ENCODE results near the gene PHYKPL. TPM values are rescaled to one million over a fixed set of nuclear protein-coding genes. Genes with fewer than 3 reads are reported as not detected.

Gene PHYKPL
- total RNA-seq, 4 donors from 2014 or later = 25.0 to 54.6 (median 33.7) TPM

DNA sequence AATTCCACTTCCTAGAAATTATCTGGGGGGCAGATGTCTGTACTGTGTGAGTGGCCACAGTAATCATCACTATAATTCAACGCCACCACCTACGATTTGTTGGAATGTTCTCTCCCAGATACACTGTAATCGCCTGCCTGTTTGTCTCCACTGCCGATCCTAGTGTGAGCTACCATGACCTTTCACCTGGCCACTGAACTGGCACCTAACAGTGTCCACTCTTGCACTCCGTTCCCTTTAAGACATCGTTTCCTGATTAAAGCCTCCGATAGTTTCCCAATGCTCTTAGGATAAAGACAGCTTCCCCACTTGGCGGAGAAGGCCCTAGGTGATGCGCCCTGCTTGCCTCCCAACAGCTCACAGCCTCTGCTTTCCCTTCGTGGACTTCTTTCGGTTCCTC, 4.0 kb downstream of the PHYKPL start:
- no peaks in the 10 kb centered on the region for H3K27me3 ChIP-seq
- intact Hi-C loops (cut with DNase I; ENCODE audit: low total_unique reads) = no loop called here
- no peak overlapping the region for H3K4me3 ChIP-seq
- in situ Hi-C loops (cut with MboI; ENCODE audit: low sequenced_read_pairs in 4 of 4) = no loop called here
- H3K27ac ChIP-seq = peak overlapping the region; percentile 35 to 87 (median 60)
- peaks cover 0 to 51% of the 10 kb centered on the region in 2 donors for H3K36me3 ChIP-seq
- ATAC-seq (no peak), DNase-seq (no peak)
- no peak for TF ChIP-seq POLR2A (IDR thresholded peaks at IDR 0.05)
- TF ChIP-seq, protein P1, sequence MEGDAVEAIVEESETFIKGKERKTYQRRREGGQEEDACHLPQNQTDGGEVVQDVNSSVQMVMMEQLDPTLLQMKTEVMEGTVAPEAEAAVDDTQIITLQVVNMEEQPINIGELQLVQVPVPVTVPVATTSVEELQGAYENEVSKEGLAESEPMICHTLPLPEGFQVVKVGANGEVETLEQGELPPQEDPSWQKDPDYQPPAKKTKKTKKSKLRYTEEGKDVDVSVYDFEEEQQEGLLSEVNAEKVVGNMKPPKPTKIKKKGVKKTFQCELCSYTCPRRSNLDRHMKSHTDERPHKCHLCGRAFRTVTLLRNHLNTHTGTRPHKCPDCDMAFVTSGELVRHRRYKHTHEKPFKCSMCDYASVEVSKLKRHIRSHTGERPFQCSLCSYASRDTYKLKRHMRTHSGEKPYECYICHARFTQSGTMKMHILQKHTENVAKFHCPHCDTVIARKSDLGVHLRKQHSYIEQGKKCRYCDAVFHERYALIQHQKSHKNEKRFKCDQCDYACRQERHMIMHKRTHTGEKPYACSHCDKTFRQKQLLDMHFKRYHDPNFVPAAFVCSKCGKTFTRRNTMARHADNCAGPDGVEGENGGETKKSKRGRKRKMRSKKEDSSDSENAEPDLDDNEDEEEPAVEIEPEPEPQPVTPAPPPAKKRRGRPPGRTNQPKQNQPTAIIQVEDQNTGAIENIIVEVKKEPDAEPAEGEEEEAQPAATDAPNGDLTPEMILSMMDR (IDR thresholded peaks at IDR 0.05 in 4 of 5, conservative IDR thresholded peaks at IDR 0.05 in 1 of 5) = no peak
- H3K4me1 ChIP-seq = peaks cover 40 to 45% of the 10 kb centered on the region in 2 donors
- no peaks in the 10 kb centered on the region for H3K9me3 ChIP-seq

DNA sequence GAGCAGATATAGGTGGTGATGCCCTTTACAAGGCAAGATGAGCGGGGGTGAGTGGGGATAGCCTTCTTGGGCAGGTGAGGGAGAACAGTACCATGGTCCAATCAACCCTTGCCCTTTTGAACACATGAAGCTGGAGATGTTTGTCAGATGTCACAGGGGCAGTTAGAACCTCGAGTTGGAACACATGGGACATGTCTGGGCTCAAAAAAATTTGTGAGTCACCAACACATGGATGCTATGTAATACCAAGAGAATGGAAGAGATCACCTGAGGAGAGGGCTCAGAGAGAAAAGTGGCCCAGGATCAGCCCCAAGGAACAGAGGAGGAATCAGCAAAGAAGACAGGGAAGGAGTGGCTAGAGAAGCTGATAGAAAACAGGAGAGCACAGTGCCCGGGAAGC, 4.7 kb downstream of the PHYKPL start:
- ATAC-seq (peak; percentile 37 to 51), DNase-seq (peak in 1 of 2 donors; percentile 49)
- peaks cover 0 to 51% of the 10 kb centered on the region in 2 donors for H3K36me3 ChIP-seq
- no peaks in the 10 kb centered on the region for H3K9me3 ChIP-seq
- intact Hi-C loops (cut with DNase I; ENCODE audit: low total_unique reads) (no loop called here), in situ Hi-C loops (cut with MboI; ENCODE audit: low sequenced_read_pairs in 4 of 4) (no loop called here)
- peak overlapping the region; percentile 35 to 87 (median 60) for H3K27ac ChIP-seq
- no peak overlapping the region for H3K4me3 ChIP-seq
- TF ChIP-seq, protein P1 (IDR thresholded peaks at IDR 0.05 in 4 of 5, conservative IDR thresholded peaks at IDR 0.05 in 1 of 5) = no peak
- TF ChIP-seq POLR2A (IDR thresholded peaks at IDR 0.05) = no peak
- H3K4me1 ChIP-seq = peaks cover 35 to 43% of the 10 kb centered on the region in 2 donors
- no peaks in the 10 kb centered on the region for H3K27me3 ChIP-seq

DNA sequence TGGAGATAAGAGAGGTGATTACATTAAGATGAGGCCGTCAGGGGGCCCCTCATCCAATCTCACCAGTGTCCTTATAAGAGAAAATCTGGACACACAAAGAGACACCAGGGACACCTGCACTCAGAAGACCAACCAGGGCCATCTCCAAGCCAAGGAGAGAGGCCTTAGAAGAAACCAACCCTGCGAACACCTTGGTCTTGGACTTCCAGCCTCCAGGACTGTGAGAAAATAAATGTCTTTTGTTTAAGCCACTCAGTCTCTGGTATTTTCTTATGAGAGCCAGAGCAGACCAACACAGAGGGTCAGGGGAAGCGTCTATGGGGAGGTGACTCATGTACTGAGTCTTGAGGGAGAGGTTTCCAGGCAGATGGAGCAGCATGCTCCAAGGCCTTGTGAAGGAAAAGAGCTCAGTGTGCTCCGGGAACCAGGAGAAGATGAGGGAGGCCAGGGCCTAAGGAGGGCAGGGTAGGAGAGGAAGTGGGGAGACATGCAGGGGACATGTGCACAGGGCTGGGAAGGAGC, 5.4 kb downstream of the PHYKPL start:
- Histone ChIP-seq H3K4me1 (peaks cover 34 to 45% of the 10 kb centered on the region in 2 donors), H3K27me3 (no peaks in the 10 kb centered on the region), H3K36me3 (peaks cover 0 to 57% of the 10 kb centered on the region in 2 donors), H3K4me3 (no peak overlapping the region), H3K9me3 (no peaks in the 10 kb centered on the region), H3K27ac (peak overlapping the region; percentile 29 to 68 (median 31))
- DNase-seq = no peak
- no peak for ATAC-seq
- TF ChIP-seq, protein P1 (IDR thresholded peaks at IDR 0.05 in 4 of 5, conservative IDR thresholded peaks at IDR 0.05 in 1 of 5) = no peak
- no peak for TF ChIP-seq POLR2A (IDR thresholded peaks at IDR 0.05)
- in situ Hi-C loops (cut with MboI; ENCODE audit: low sequenced_read_pairs in 4 of 4) = no loop called here
- intact Hi-C loops (cut with DNase I; ENCODE audit: low total_unique reads) = no loop called here

DNA sequence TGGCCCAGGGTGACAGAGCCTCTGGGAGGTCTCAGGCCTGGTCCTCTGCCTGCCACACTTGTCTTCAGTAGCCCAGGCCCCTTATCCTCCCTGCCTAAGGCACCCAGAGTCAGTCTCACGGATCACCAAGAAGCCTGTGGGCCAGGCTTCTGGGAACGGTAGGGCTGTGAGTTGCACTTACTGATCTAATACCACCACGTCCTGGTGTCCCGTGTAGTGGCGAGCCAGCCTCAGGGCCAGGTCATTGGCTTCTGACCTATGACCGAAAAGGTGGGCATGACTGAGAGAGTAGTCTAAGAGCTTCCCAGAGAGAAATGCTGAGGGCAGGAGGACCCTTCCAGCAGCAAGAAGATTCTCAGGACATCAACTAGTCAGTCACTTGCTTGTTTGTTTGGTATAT, 7.4 kb downstream of the PHYKPL start:
- H3K36me3 ChIP-seq = peaks cover 0 to 69% of the 10 kb centered on the region in 2 donors
- H3K27me3 ChIP-seq = no peaks in the 10 kb centered on the region
- intact Hi-C loops (cut with DNase I; ENCODE audit: low total_unique reads) = no loop called here
- peaks cover 27 to 37% of the 10 kb centered on the region in 2 donors for H3K4me1 ChIP-seq
- no peak for DNase-seq
- in situ Hi-C loops (cut with MboI; ENCODE audit: low sequenced_read_pairs in 4 of 4) = no loop called here
- no peak for ATAC-seq
- no peak overlapping the region for H3K4me3 ChIP-seq
- no peak for TF ChIP-seq POLR2A (IDR thresholded peaks at IDR 0.05)
- TF ChIP-seq, protein P1 (IDR thresholded peaks at IDR 0.05 in 4 of 5, conservative IDR thresholded peaks at IDR 0.05 in 1 of 5) = no peak
- no peak overlapping the region for H3K27ac ChIP-seq
- H3K9me3 ChIP-seq = no peaks in the 10 kb centered on the region

DNA sequence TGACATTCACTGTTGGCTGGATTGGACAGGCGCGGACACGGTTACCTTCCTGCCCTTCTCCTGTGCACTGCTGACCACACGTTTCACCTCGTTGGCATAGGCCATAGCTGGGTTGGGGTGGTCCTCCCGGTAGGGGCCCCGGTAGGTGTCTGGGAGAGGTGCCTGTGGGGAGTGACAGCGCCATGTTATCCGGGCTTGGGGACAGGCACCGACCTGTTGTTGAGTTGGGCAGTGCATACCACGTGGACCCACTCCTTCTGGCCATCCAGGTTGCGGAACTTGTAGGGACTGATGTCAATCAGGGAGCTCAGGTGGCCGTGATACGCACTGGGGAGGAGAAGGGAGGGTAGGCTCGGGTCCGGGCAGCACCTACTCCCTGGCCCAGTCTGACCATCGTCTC, 8.2 kb downstream of the PHYKPL start:
- in situ Hi-C loops (cut with MboI; ENCODE audit: low sequenced_read_pairs in 4 of 4) (no loop called here), intact Hi-C loops (cut with DNase I; ENCODE audit: low total_unique reads) (no loop called here)
- Histone ChIP-seq H3K36me3 (peaks cover 0 to 67% of the 10 kb centered on the region in 2 donors), H3K4me3 (no peak overlapping the region), H3K4me1 (peaks cover 19 to 30% of the 10 kb centered on the region in 2 donors), H3K27me3 (no peaks in the 10 kb centered on the region), H3K27ac (peak overlapping the region in 2 of 4 donors; percentile 80 to 82), H3K9me3 (no peaks in the 10 kb centered on the region)
- DNase-seq = no peak
- no peak for TF ChIP-seq POLR2A (IDR thresholded peaks at IDR 0.05)
- TF ChIP-seq, protein P1 (IDR thresholded peaks at IDR 0.05 in 4 of 5, conservative IDR thresholded peaks at IDR 0.05 in 1 of 5) = no peak
- ATAC-seq = no peak

Data from gastrocnemius medialis (tissue), 4 donors.